K562 (cell line): ENCODE measurements around the gene MAST1. TPM values are rescaled to one million over a fixed set of nuclear protein-coding genes. Genes with fewer than 3 reads are reported as not detected.

Source experiments
- ATF7 ChIP-seq: fragments of 450-650 bp; IDR thresholded peaks from 2 replicates; pipeline ENCODE4 v1.7.1; 2014; ENCODE audit warnings: mild to moderate bottlenecking, moderate library complexity
- CBFA2T2 ChIP-seq: fragments of 450-650 bp; conservative IDR thresholded peaks from 2 replicates; pipeline ENCODE4 v1.6.1; 2017; ENCODE audit warnings: mild to moderate bottlenecking
- EP400 ChIP-seq: fragments of 450-650 bp; IDR thresholded peaks from 2 replicates; pipeline ENCODE4 v1.6.1; 2017; ENCODE audit warnings: antibody characterized with exemption, mild to moderate bottlenecking, moderate library complexity
- MBD2 ChIP-seq: sonication (generic); IDR thresholded peaks from 2 replicates; pipeline ENCODE4 v1.6.1; 2016; ENCODE audit warnings: low read depth, borderline replicate concordance
- MEF2D ChIP-seq: conservative IDR thresholded peaks from 2 replicates; pipeline ENCODE4 v1.6.1; 2016; ENCODE audit warnings: low read depth, missing genetic modification characterization, missing compliant biosample characterization
- NCOR1 ChIP-seq: fragments of 450-650 bp; IDR thresholded peaks from 2 replicates; pipeline ENCODE4 v1.6.1; 2016; ENCODE audit warnings: mild to moderate bottlenecking, moderate library complexity
- RB1 ChIP-seq: fragments of 450-650 bp; IDR thresholded peaks from 2 replicates; pipeline ENCODE4 v1.6.1; 2017; ENCODE audit warnings: low read depth, mild to moderate bottlenecking
- SMAD1 ChIP-seq: fragments of 150-350 bp; IDR thresholded peaks from 2 replicates; pipeline ENCODE4 v1.6.1; 2014; ENCODE audit warnings: low read length, low read depth; ENCODE audit not compliant: partially characterized antibody
- SMAD4 ChIP-seq: fragments of 250-450 bp; sonication (Bioruptor Pico); conservative IDR thresholded peaks from 2 replicates; pipeline ENCODE4 v1.8.0; 2021; ENCODE audit warnings: inconsistent platforms, mild to moderate bottlenecking, moderate library complexity
- TAF1 ChIP-seq: IDR thresholded peaks from 2 replicates; pipeline ENCODE4 v1.6.1; 2011; ENCODE audit warnings: mild to moderate bottlenecking, low read length, moderate library complexity; ENCODE audit not compliant: insufficient read depth, control insufficient read depth, severe bottlenecking; ENCODE audit errors: extremely low read depth
- TARDBP ChIP-seq: fragments of 450-650 bp; IDR thresholded peaks from 2 replicates; pipeline ENCODE4 v1.6.1; 2016
- TCF3 ChIP-seq: sonication (generic); formaldehyde crosslinking; IDR thresholded peaks from 2 replicates; pipeline ENCODE4 v1.4.0; 2020; ENCODE audit warnings: mild to moderate bottlenecking, missing genetic modification reagents
- THRAP3 ChIP-seq: fragments of 450-650 bp; IDR thresholded peaks from 2 replicates; pipeline ENCODE4 v1.6.1; 2016; ENCODE audit warnings: mild to moderate bottlenecking, inconsistent platforms, borderline replicate concordance
- ZNF644 ChIP-seq: fragments of 200-800 bp; sonication (Bioruptor generic); IDR thresholded peaks from 2 replicates; pipeline ENCODE4 v1.6.1; 2016; ENCODE audit warnings: low read depth, missing genetic modification characterization, missing compliant biosample characterization
- polyA plus RNA-seq, 8 experiments: library from polyadenylated mRNA; depleted of rRNA in 4 of 8; stranded (reverse) in 5 of 8; unstranded in 3 of 8; fragments of >200 nt; fragmentation: Nextera tagmentation in 2 of 8; fragmentation: Illumina TruSeq in 1 of 8; extraction: Ambion mirVana in 2 of 8; extraction: Trizol in 1 of 8; gene quantifications; 2 replicates each; pipeline versions ENCODE4 v1.2.1 to v1.2.3, GENCODE V29; 2011 to 2014; ENCODE audit warnings: inconsistent platforms in 1 of 8, missing spikeins in 1 of 8
- total RNA-seq, 7 experiments: library from RNA; depleted of rRNA in 6 of 7; stranded (reverse); fragments of >200 nt in 6 of 7; fragmentation: Illumina TruSeq in 2 of 7; extraction: Trizol in 2 of 7; gene quantifications; 2 replicates each; pipeline versions ENCODE4 v1.2.1 to v1.2.3, GENCODE V29; 2011 to 2021; ENCODE audit warnings: low replicate concordance in 1 of 7
- TF ChIP-seq, protein P1 (sequence below): fragments of 450-650 bp; formaldehyde crosslinking; IDR thresholded peaks from 2 replicates; pipeline ENCODE4 v1.4.0; 2020; ENCODE audit warnings: mild to moderate bottlenecking, moderate library complexity
- TF ChIP-seq, protein P2 (sequence below): fragments of 450-650 bp; IDR thresholded peaks from 2 replicates; pipeline ENCODE4 v1.6.1; 2014; ENCODE audit warnings: low read depth, mild to moderate bottlenecking, moderate library complexity, borderline replicate concordance
- TF ChIP-seq, protein P3 (sequence below), 2 experiments: IDR thresholded peaks; 2 replicates each; pipeline ENCODE4 v1.6.1; 2011; ENCODE audit warnings: borderline replicate concordance in 1 of 2, control low read depth in 1 of 2, low read depth in 1 of 2, low read length in 1 of 2, mild to moderate bottlenecking in 1 of 2, mixed read lengths in 1 of 2, moderate library complexity in 1 of 2; ENCODE audit not compliant: insufficient read depth in 1 of 2, insufficient read length in 1 of 2, poor library complexity in 1 of 2, severe bottlenecking in 1 of 2; ENCODE audit errors: extremely low read depth in 1 of 2
- TF ChIP-seq, protein P4 (sequence below): IDR thresholded peaks from 3 replicates; pipeline ENCODE4 v1.6.1; 2011; ENCODE audit warnings: borderline replicate concordance, mild to moderate bottlenecking; ENCODE audit not compliant: insufficient read length, insufficient read depth

MAST1 gene
- total and polyA plus RNA-seq, 9 of the 15 experiments (the other 6 are each of a cell fraction or from before 2014, with no cell fraction given): 0.48 to 10.3 (median 3.9) TPM

DNA sequence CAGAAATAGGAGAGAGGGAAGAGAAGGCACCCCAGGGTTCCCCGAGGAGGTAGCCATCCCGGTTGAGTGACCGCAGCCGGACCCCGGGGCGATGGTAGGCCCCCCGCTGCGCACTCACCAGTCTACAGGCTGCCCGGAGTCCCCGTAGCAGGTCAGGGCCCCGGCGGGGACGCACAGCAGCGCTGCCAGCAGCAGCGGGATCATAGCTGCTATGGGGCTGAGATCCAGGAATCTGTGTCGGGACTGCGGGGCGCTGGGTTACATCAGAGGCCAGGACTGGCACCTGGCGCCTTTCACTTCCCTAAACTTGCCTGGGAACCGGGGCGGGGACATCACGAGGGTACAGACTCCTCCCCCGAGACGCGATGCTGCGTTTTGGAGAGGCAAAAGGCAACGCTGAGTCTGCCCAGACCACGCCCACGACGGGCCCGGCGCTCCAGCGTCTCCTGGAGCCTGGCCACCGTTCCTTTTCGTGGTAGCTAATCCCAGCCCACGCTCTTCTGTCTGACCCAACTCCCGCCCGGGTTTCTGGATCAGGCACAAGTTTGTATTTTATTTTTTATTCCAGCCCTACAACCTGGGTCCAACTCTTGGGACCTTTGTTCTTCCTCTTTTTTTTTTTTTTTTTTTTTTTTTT is 43.0 kb downstream of the MAST1 start, which contains the start of gene DNASE2 (continued):
- TF ChIP-seq ZNF644: no peak; the same call in 1 of the 2 replicates
- peak; percentile 60; the same call in 1 of the 2 replicates for TF ChIP-seq MBD2
- TF ChIP-seq RB1: peak; percentile 57; the same call in 1 of the 2 replicates
- no peak for TF ChIP-seq THRAP3
- TF ChIP-seq TCF3 (CRISPR knock-in tag): no peak
- TF ChIP-seq SMAD1: peak; percentile 33
- TF ChIP-seq, protein P1, sequence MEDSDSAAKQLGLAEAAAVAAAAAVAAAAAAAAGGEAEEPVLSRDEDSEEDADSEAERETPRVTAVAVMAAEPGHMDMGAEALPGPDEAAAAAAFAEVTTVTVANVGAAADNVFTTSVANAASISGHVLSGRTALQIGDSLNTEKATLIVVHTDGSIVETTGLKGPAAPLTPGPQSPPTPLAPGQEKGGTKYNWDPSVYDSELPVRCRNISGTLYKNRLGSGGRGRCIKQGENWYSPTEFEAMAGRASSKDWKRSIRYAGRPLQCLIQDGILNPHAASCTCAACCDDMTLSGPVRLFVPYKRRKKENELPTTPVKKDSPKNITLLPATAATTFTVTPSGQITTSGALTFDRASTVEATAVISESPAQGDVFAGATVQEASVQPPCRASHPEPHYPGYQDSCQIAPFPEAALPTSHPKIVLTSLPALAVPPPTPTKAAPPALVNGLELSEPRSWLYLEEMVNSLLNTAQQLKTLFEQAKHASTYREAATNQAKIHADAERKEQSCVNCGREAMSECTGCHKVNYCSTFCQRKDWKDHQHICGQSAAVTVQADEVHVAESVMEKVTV (CRISPR knock-in tag): no peak
- 0 out of 2 replicates have a peak, but pooled peaks have one; percentile 8 for TF ChIP-seq NCOR1
- no peak for TF ChIP-seq CBFA2T2
- TF ChIP-seq, protein P2, sequence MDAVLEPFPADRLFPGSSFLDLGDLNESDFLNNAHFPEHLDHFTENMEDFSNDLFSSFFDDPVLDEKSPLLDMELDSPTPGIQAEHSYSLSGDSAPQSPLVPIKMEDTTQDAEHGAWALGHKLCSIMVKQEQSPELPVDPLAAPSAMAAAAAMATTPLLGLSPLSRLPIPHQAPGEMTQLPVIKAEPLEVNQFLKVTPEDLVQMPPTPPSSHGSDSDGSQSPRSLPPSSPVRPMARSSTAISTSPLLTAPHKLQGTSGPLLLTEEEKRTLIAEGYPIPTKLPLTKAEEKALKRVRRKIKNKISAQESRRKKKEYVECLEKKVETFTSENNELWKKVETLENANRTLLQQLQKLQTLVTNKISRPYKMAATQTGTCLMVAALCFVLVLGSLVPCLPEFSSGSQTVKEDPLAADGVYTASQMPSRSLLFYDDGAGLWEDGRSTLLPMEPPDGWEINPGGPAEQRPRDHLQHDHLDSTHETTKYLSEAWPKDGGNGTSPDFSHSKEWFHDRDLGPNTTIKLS: 0 out of 2 replicates have a peak, but pooled peaks have one; percentile 40
- TF ChIP-seq, protein P3, sequence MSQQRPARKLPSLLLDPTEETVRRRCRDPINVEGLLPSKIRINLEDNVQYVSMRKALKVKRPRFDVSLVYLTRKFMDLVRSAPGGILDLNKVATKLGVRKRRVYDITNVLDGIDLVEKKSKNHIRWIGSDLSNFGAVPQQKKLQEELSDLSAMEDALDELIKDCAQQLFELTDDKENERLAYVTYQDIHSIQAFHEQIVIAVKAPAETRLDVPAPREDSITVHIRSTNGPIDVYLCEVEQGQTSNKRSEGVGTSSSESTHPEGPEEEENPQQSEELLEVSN (IDR thresholded peaks at IDR 0.05; ENCODE audit: borderline replicate concordance in 1 of 2, extremely low read depth in 1 of 2, insufficient read depth in 1 of 2, insufficient read length in 1 of 2, low read depth in 1 of 2, low read length in 1 of 2, poor library complexity in 1 of 2, severe bottlenecking in 1 of 2): peak in 1 of 2 experiments; percentile 56
- peak; percentile 37 for TF ChIP-seq TAF1
- peak; percentile 69 for TF ChIP-seq ATF7
- TF ChIP-seq TARDBP: 0 out of 2 replicates have a peak, but pooled peaks have one; percentile 29
- TF ChIP-seq, protein P4, sequence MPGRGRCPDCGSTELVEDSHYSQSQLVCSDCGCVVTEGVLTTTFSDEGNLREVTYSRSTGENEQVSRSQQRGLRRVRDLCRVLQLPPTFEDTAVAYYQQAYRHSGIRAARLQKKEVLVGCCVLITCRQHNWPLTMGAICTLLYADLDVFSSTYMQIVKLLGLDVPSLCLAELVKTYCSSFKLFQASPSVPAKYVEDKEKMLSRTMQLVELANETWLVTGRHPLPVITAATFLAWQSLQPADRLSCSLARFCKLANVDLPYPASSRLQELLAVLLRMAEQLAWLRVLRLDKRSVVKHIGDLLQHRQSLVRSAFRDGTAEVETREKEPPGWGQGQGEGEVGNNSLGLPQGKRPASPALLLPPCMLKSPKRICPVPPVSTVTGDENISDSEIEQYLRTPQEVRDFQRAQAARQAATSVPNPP: no peak
- TF ChIP-seq EP400: peak; percentile 88
- TF ChIP-seq SMAD4 (CRISPR knock-in tag): 0 out of 2 replicates have a peak, but pooled peaks have one; percentile 50
- no peak for TF ChIP-seq MEF2D (tag)
